ENCODE measurements around the gene CCDC92B. TPM values are rescaled to one million over a fixed set of nuclear protein-coding genes. Genes with fewer than 3 reads are reported as not detected.
A peak's percentile ranks its signal among the peaks of the same experiment; 100 is the strongest.

Gene CCDC92B
- total RNA-seq, 4 donors from 2014 or later, result 0.11 to 0.71 (median 0.34) TPM

DNA sequence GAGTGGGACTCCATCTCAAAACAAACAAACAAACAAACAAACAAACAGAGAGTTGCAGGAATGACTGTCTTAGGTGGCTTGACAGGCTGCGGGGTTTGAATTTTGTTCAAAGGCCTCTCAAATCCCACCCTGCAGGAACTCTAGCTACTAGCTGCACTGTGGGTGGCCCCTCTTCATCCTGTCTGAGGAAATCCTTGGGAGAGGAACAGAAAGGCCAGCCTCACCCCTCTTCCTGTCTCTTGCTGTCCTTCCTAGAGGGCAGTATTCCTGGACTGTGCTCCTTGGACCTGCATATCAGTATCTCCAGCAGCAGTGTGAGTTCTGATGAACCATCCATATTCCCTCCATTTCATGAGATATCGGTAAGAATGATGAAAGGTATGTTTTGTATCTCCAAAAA, 2.0 kb upstream of the CCDC92B start:
- H3K4me3 ChIP-seq (ENCODE audit: low read depth, poor library complexity, severe bottlenecking), result no peak overlapping the region
- intact Hi-C loops (cut with DNase I; ENCODE audit: low total_unique reads), result no loop called here
- TF ChIP-seq POLR2A (IDR thresholded peaks at IDR 0.05), result no peak
- TF ChIP-seq, protein P1, sequence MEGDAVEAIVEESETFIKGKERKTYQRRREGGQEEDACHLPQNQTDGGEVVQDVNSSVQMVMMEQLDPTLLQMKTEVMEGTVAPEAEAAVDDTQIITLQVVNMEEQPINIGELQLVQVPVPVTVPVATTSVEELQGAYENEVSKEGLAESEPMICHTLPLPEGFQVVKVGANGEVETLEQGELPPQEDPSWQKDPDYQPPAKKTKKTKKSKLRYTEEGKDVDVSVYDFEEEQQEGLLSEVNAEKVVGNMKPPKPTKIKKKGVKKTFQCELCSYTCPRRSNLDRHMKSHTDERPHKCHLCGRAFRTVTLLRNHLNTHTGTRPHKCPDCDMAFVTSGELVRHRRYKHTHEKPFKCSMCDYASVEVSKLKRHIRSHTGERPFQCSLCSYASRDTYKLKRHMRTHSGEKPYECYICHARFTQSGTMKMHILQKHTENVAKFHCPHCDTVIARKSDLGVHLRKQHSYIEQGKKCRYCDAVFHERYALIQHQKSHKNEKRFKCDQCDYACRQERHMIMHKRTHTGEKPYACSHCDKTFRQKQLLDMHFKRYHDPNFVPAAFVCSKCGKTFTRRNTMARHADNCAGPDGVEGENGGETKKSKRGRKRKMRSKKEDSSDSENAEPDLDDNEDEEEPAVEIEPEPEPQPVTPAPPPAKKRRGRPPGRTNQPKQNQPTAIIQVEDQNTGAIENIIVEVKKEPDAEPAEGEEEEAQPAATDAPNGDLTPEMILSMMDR (IDR thresholded peaks at IDR 0.05), result no peak
- no peak for DNase-seq (ENCODE audit: low spot score in 2 of 2)
- WGBS, 2 donors, result 72 to 76% methylated on average over 2 of the region's 2 CpGs

DNA sequence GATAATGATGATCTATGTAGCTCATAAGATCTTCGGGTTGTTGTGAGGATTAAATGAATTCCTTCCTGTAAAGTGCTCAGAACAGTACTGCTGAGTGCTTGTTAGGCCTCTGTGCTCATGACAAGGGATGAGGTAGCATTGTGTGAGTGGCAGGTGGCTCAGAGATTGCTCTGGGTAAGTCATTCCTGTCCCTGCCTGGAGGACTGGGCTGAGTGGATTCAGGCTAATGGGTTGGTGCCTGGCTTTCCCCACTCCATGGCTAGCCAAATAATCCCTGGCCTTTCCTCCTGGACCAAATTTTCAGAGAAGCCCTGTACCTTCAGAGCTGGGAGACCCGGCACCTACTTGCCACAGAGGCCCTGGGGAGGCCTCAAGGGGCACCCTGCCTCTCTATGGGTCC, 1.3 kb upstream of the CCDC92B start:
- WGBS, 2 donors, result 66 to 87% methylated on average over 2 of the region's 2 CpGs
- intact Hi-C loops (cut with DNase I; ENCODE audit: low total_unique reads), result no loop called here
- no peak overlapping the region for H3K4me3 ChIP-seq (ENCODE audit: low read depth, poor library complexity, severe bottlenecking)
- TF ChIP-seq POLR2A (IDR thresholded peaks at IDR 0.05), result no peak
- DNase-seq (ENCODE audit: low spot score in 2 of 2), result no peak

- TF ChIP-seq POLR2A (IDR thresholded peaks at IDR 0.05), result no peak
- TF ChIP-seq, protein P1 (IDR thresholded peaks at IDR 0.05), result no peak
- intact Hi-C loops (cut with DNase I; ENCODE audit: low total_unique reads), result no loop called here
- no peak overlapping the region for H3K4me3 ChIP-seq (ENCODE audit: low read depth, poor library complexity, severe bottlenecking)
- WGBS, 2 donors, result 1 to 5% methylated on average over 5 to 15 of the region's 35 CpGs
- peak; percentile 29 to 90 for DNase-seq (ENCODE audit: low spot score in 2 of 2)
Measured at GRCh38 chr17:2749784-2750181, 331 bp upstream of the CCDC92B start.

- 26 to 28% methylated on average over 11 of the region's 11 CpGs for WGBS, 2 donors
- DNase-seq (ENCODE audit: low spot score in 2 of 2), result no peak
- TF ChIP-seq, protein P1 (IDR thresholded peaks at IDR 0.05), result no peak
- no peak for TF ChIP-seq POLR2A (IDR thresholded peaks at IDR 0.05)
- intact Hi-C loops (cut with DNase I; ENCODE audit: low total_unique reads), result no loop called here
- no peak overlapping the region for H3K4me3 ChIP-seq (ENCODE audit: low read depth, poor library complexity, severe bottlenecking)
Measured at GRCh38 chr17:2745317-2746037, 4.0 kb downstream of the CCDC92B start.

GRCh38 chr17:2737693-2738092, 11.8 kb downstream of the CCDC92B start:
- TF ChIP-seq, protein P1 (IDR thresholded peaks at IDR 0.05), result no peak
- no peak for TF ChIP-seq POLR2A (IDR thresholded peaks at IDR 0.05)
- no peak for DNase-seq (ENCODE audit: low spot score in 2 of 2)
- 85 to 88% methylated on average over 15 of the region's 15 CpGs for WGBS, 2 donors
- intact Hi-C loops (cut with DNase I; ENCODE audit: low total_unique reads), result no loop called here
- H3K4me3 ChIP-seq (ENCODE audit: low read depth, poor library complexity, severe bottlenecking), result no peak overlapping the region

DNA sequence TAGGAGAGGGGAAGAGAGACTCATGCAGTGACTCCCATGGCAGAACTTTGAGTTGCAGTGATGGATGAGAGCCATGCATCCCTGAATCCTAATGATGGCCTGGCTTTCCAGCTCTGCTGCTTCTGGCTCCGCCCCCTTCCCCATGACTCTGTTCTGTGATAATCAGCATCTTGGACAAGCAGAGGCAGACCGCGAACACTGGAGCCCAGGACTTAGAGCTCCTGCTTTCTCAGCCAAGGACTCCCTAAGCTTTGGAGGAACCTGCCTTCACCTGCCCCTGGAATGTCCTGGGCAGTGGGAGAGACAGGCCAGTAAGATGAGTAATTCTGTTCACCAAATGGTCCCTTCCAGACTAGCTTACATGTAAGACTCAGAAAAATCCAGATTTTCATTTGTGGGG, 12.5 kb downstream of the CCDC92B start:
- TF ChIP-seq POLR2A (IDR thresholded peaks at IDR 0.05), result no peak
- TF ChIP-seq, protein P1 (IDR thresholded peaks at IDR 0.05), result no peak
- DNase-seq (ENCODE audit: low spot score in 2 of 2), result no peak
- no peak overlapping the region for H3K4me3 ChIP-seq (ENCODE audit: low read depth, poor library complexity, severe bottlenecking)
- intact Hi-C loops (cut with DNase I; ENCODE audit: low total_unique reads), result no loop called here
- 57 to 73% methylated on average over 3 of the region's 3 CpGs for WGBS, 2 donors

Data from lower leg skin (tissue), 4 donors.